B cell (primary cell): ENCODE measurements around the gene ITSN1. TPM values are rescaled to one million over a fixed set of nuclear protein-coding genes. Genes with fewer than 3 reads are reported as not detected.

Experiments used
- ATAC-seq: fragments of 200-7000 bp; cut with Tn5 transposase; one replicate; pipeline ENCODE4 v1.10.0; 2021; ENCODE audit warnings: low read depth, mild to moderate bottlenecking, moderate number of reproducible peaks, moderate library complexity
- CTCF ChIA-PET: fragments of 350-600 bp; sonication (Branson Sonifier 250); formaldehyde crosslinking; loops from one replicate; lab custom pipeline; 2021; ENCODE audit warnings: antibody characterized with exemption, inconsistent platforms; lab: Charles Lee
- POLR2A ChIA-PET: fragments of 350-600 bp; sonication (Branson Sonifier 250); formaldehyde crosslinking; loops from one replicate; lab custom pipeline; 2021; ENCODE audit warnings: antibody characterized with exemption; lab: Charles Lee
- DNase-seq: peaks from one replicate; pipeline ENCODE4 v3.0.0; 2013
- H2AFZ ChIP-seq: 2 replicates; pipeline ENCODE4 v1.6.1; 2012; ENCODE audit warnings: mild to moderate bottlenecking, low read depth, low read length; ENCODE audit not compliant: insufficient read depth, poor library complexity, severe bottlenecking
- H3K27ac ChIP-seq, 2 donors: 1 replicate in 1 of 2; 2 replicates in 1 of 2; pipeline ENCODE4 v1.5.1; 2012 to 2013; ENCODE audit warnings: low read length in 2 of 2, mild to moderate bottlenecking in 2 of 2, moderate library complexity in 1 of 2
- H3K27me3 ChIP-seq, 4 experiments: fragments of 200-600 bp in 1 of 4; sonication (generic) in 1 of 4; replicated peaks in 1 of 4; 1 replicate in 2 of 4; 2 replicates in 2 of 4; pipeline versions ENCODE4 v1.6.1 to v1.7.0; 2013 to 2016; ENCODE audit warnings: low read length in 3 of 4, mild to moderate bottlenecking in 2 of 4, mixed read lengths in 1 of 4, moderate library complexity in 1 of 4; ENCODE audit not compliant: insufficient read depth in 4 of 4, control insufficient read depth in 3 of 4; ENCODE audit errors: control extremely low read depth in 1 of 4
- H3K36me3 ChIP-seq, 2 experiments: replicated peaks in 1 of 2; 1 replicate in 1 of 2; 2 replicates in 1 of 2; pipeline versions ENCODE4 v1.6.1 to v1.7.1; 2013; ENCODE audit warnings: low read length in 1 of 2; ENCODE audit not compliant: insufficient read depth in 2 of 2, control insufficient read depth in 1 of 2; ENCODE audit errors: control extremely low read depth in 1 of 2, extremely low read depth in 1 of 2
- H3K4me1 ChIP-seq, 2 donors: fragments of 200-600 bp in 1 of 2; sonication (generic) in 1 of 2; 1 replicate in 1 of 2; 2 replicates in 1 of 2; pipeline versions ENCODE4 v1.5.1 to v1.6.1; 2013 to 2017; ENCODE audit warnings: low read length in 2 of 2; ENCODE audit not compliant: control insufficient read depth in 2 of 2, insufficient read depth in 2 of 2
- H3K4me2 ChIP-seq: replicated peaks from 2 replicates; pipeline ENCODE3; 2012; ENCODE audit warnings: mild to moderate bottlenecking, low read depth, low read length; ENCODE audit not compliant: poor library complexity, severe bottlenecking
- H3K4me3 ChIP-seq, 5 experiments: fragments of 200-600 bp in 1 of 5; sonication (generic) in 1 of 5; 1 replicate in 3 of 5; 2 replicates in 2 of 5; pipeline versions ENCODE4 v1.5.1 to v1.7.0; 2011 to 2016; ENCODE audit warnings: low read length in 4 of 5, mild to moderate bottlenecking in 4 of 5, low read depth in 2 of 5, control low read depth in 1 of 5, moderate library complexity in 1 of 5; ENCODE audit not compliant: insufficient read depth in 1 of 5; ENCODE audit errors: control extremely low read depth in 1 of 5, extremely low read depth in 1 of 5
- H3K79me2 ChIP-seq: fragments of 200-600 bp; sonication (generic); one replicate; pipeline ENCODE4 v1.6.0; 2016; ENCODE audit warnings: low read length; ENCODE audit not compliant: control insufficient read depth, insufficient read depth
- H3K9ac ChIP-seq: fragments of 200-600 bp; sonication (generic); 2 replicates; pipeline ENCODE4 v1.6.1; 2017; ENCODE audit warnings: mild to moderate bottlenecking, low read length, moderate library complexity
- H3K9me3 ChIP-seq, 3 donors: one replicate each; pipeline versions ENCODE4 v1.6.1 to v1.7.1; 2013; ENCODE audit warnings: low read length in 2 of 3; ENCODE audit not compliant: control insufficient read depth in 2 of 3, insufficient read depth in 1 of 3; ENCODE audit errors: control extremely low read depth in 1 of 3
- H4K20me1 ChIP-seq: 2 replicates; pipeline ENCODE4 v1.6.0; 2012; ENCODE audit warnings: mild to moderate bottlenecking, low read length; ENCODE audit not compliant: insufficient read depth, control insufficient read depth, poor library complexity, severe bottlenecking
- H3K27ac Mint-ChIP-seq: one replicate; pipeline ENCODE4 v1.8.0; 2021; ENCODE audit warnings: mixed read lengths
- H3K27me3 Mint-ChIP-seq: one replicate; pipeline ENCODE4 v1.8.0; 2021; ENCODE audit warnings: mixed read lengths
- H3K4me1 Mint-ChIP-seq: one replicate; pipeline ENCODE4 v1.8.0; 2021; ENCODE audit warnings: mixed read lengths
- H3K4me3 Mint-ChIP-seq: one replicate; pipeline ENCODE4 v1.8.0; 2021; ENCODE audit warnings: mixed read lengths
- H3K9me3 Mint-ChIP-seq: one replicate; pipeline ENCODE4 v1.8.0; 2022; ENCODE audit warnings: mixed read lengths; ENCODE audit not compliant: insufficient read depth
- EZH2 ChIP-seq: IDR thresholded peaks from 2 replicates; pipeline ENCODE4 v1.6.1; 2012; ENCODE audit warnings: borderline replicate concordance, low read depth, mild to moderate bottlenecking, moderate library complexity, low read length; ENCODE audit not compliant: insufficient read depth, poor library complexity, severe bottlenecking
- WGBS: methylation state at CpG from one replicate; pipeline ENCODE4 v1.1.5; 2013; ENCODE audit warnings: missing lambda C conversion rate; ENCODE audit not compliant: insufficient coverage; 5-methylcytosine and 5-hydroxymethylcytosine counted together
- intact Hi-C: fragments of 100-400 bp; cut with micrococcal nuclease; formaldehyde crosslinking; loops from one replicate; pipeline ENCODE4 v1.10.0; 2022
- polyA plus RNA-seq: library from polyadenylated mRNA; depleted of rRNA; stranded (reverse); fragments of >200 nt; gene quantifications from 2 replicates; pipeline ENCODE4 v1.2.3, GENCODE V29; 2012
- total RNA-seq, 2 donors: library from RNA; stranded (reverse); fragments of 120-200 nt in 1 of 2; gene quantifications; 1 replicate in 1 of 2; 2 replicates in 1 of 2; pipeline versions ENCODE4 v1.2.3 to v1.2.4, GENCODE V29; 2013 to 2022
- TF ChIP-seq, protein P1 (sequence below): fragments of 200-600 bp; IDR thresholded peaks from one replicate; pipeline ENCODE4 v1.8.0; 2022; ENCODE audit warnings: antibody characterized with exemption, mild to moderate bottlenecking

Gene ITSN1
- total and polyA plus RNA-seq, 2 donors (not counting 1 experiment from before 2014, with no cell fraction given): 0.31 to 2.4 TPM

DNA sequence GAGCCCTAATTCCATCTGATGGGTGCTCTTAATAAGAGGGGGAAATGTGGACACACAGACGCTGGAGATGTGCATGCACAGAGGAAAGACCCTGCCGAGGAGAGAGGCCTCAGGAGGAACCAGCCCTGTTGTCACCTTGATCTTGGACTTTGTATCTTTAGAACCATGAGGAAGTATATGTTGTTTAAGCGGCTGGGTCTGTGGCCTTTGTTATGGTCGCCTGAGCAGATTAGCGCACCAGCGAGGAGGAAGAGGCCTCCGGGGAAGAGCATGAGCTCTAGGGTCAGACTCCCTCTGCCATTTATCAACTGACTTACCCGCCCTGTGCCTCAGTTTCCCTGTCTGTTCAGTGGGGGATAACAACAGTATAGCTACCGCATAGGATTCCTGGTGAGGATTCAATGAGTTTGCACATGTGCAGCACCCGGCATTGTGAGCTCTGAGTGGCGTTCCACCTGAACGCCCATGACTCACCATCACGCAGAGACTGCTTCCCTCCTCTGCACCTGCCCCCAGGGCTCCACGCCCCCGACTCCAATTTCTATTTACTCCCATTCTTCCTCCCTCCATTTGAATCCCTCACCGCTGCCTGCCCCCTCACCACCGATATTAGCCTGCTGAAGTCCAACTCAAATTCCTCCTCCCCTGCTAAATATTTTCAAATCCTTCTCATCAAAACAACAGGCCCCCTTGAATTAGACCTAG lies 206.1 kb downstream of the ITSN1 start:
- H3K4me1 Mint-ChIP-seq: peaks cover 9% of the 10 kb centered on the region
- no peaks in the 10 kb centered on the region for H3K9me3 Mint-ChIP-seq
- H3K4me3 Mint-ChIP-seq: peak overlapping the region; percentile 50
- WGBS: 62% methylated on average over 17 of the region's 17 CpGs
- peaks cover 3% of the 10 kb centered on the region for H3K27me3 Mint-ChIP-seq
- no peaks in the 10 kb centered on the region for H3K79me2 ChIP-seq
- peaks cover 0 to 12% (median 0%) of the 10 kb centered on the region in 3 donors for H3K9me3 ChIP-seq
- TF ChIP-seq EZH2: no peak
- TF ChIP-seq, protein P1, sequence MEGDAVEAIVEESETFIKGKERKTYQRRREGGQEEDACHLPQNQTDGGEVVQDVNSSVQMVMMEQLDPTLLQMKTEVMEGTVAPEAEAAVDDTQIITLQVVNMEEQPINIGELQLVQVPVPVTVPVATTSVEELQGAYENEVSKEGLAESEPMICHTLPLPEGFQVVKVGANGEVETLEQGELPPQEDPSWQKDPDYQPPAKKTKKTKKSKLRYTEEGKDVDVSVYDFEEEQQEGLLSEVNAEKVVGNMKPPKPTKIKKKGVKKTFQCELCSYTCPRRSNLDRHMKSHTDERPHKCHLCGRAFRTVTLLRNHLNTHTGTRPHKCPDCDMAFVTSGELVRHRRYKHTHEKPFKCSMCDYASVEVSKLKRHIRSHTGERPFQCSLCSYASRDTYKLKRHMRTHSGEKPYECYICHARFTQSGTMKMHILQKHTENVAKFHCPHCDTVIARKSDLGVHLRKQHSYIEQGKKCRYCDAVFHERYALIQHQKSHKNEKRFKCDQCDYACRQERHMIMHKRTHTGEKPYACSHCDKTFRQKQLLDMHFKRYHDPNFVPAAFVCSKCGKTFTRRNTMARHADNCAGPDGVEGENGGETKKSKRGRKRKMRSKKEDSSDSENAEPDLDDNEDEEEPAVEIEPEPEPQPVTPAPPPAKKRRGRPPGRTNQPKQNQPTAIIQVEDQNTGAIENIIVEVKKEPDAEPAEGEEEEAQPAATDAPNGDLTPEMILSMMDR: no peak
- H3K4me3 ChIP-seq: no peak overlapping the region
- H2AFZ ChIP-seq: peak overlapping the region; percentile 16
- intact Hi-C loops: no loop called here
- no peaks in the 10 kb centered on the region for H3K36me3 ChIP-seq
- no peaks in the 10 kb centered on the region for H3K4me1 ChIP-seq
- ChIA-PET POLR2A (no interaction called here), CTCF (interaction anchor here (0.6 kb wide), 1 partner anchor 14 kb away, joined by 3 read pairs; no protein-coding TSS in a partner anchor)
- no peaks in the 10 kb centered on the region for H4K20me1 ChIP-seq
- H3K9ac ChIP-seq: no peak overlapping the region
- DNase-seq (no peak), ATAC-seq (peak; percentile 41)
- H3K27ac ChIP-seq: no peak overlapping the region
- H3K4me2 ChIP-seq: no peak overlapping the region
- peaks cover 0 to 2% (median 0%) of the 10 kb centered on the region in 4 experiments for H3K27me3 ChIP-seq
- H3K27ac Mint-ChIP-seq: peak overlapping the region; percentile 51

DNA sequence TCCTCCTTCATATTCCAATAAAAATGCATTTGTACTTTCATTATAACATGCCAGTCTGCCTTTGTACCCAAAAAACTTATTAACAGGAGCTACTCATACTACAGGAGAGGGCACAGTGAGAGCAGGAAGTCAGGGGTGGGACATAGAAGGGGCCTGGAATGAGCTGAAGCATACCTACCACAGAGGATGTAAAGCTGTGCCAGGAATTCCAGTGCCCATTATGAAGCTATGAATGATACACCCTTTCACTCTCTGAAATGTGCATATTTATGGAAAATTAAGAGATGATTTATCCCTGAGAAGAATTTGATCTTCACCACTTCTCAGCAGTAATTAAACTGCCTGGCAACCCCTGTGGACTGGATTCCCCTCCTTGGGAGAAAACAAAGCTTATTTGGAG lies 207.5 kb downstream of the ITSN1 start:
- intact Hi-C loops: no loop called here
- Histone ChIP-seq H3K36me3 (no peaks in the 10 kb centered on the region), H3K79me2 (no peaks in the 10 kb centered on the region), H3K9ac (no peak overlapping the region), H4K20me1 (no peaks in the 10 kb centered on the region), H3K4me1 (no peaks in the 10 kb centered on the region), H3K9me3 (peaks cover 0 to 12% (median 0%) of the 10 kb centered on the region in 3 donors), H3K4me2 (no peak overlapping the region), H3K4me3 (no peak overlapping the region), H2AFZ (no peak overlapping the region), H3K27ac (no peak overlapping the region), H3K27me3 (peaks cover 0 to 2% (median 0%) of the 10 kb centered on the region in 4 experiments)
- Mint-ChIP-seq H3K4me3 (no peak overlapping the region), H3K27ac (no peak overlapping the region), H3K4me1 (peaks cover 9% of the 10 kb centered on the region), H3K27me3 (peaks cover 3% of the 10 kb centered on the region), H3K9me3 (no peaks in the 10 kb centered on the region)
- CTCF ChIA-PET: no interaction called here
- no peak for TF ChIP-seq EZH2
- TF ChIP-seq, protein P1: no peak
- DNase-seq (no peak), ATAC-seq (no peak)
- POLR2A ChIA-PET: no interaction called here
